Spinal cord (tissue), 10 donors: ENCODE data around the gene CSN3. TPM values are rescaled to one million over a fixed set of nuclear protein-coding genes. Genes with fewer than 3 reads are reported as not detected.
"Not testable (repeated sequence)": the region's sequence is repeated elsewhere in the genome, so short reads cannot be mapped to it uniquely, and the experiment has no call there.

Source experiments
- DNase-seq, 6 donors: peaks; one replicate each; pipeline versions ENCODE4 v3.0.0 to v3.0.0-alpha.2; 2013 to 2015; ENCODE audit warnings: low spot score in 6 of 6, low read depth in 4 of 6
- H3K27ac ChIP-seq: one replicate; pipeline ENCODE4 v1.5.1; 2013; ENCODE audit warnings: low read depth, low read length, control low read depth
- H3K27me3 ChIP-seq: one replicate; pipeline ENCODE4 v1.6.1; 2013; ENCODE audit warnings: low read length; ENCODE audit not compliant: control insufficient read depth, insufficient read depth
- H3K36me3 ChIP-seq: one replicate; pipeline ENCODE4 v1.6.1; 2013; ENCODE audit warnings: low read length; ENCODE audit not compliant: control insufficient read depth, insufficient read depth
- H3K4me1 ChIP-seq: one replicate; pipeline ENCODE4 v1.6.1; 2013; ENCODE audit warnings: low read length; ENCODE audit not compliant: control insufficient read depth, insufficient read depth
- H3K4me3 ChIP-seq: one replicate; pipeline ENCODE4 v1.5.1; 2013; ENCODE audit warnings: low read depth, low read length, control low read depth
- H3K9me3 ChIP-seq: one replicate; pipeline ENCODE4 v1.6.1; 2013; ENCODE audit warnings: low read length; ENCODE audit not compliant: control insufficient read depth, insufficient read depth
- WGBS: methylation state at CpG from one replicate; pipeline ENCODE4 v1.1.5; 2013; ENCODE audit warnings: missing lambda C conversion rate; ENCODE audit not compliant: insufficient coverage; 5-methylcytosine and 5-hydroxymethylcytosine counted together
- long read RNA-seq, 4 donors: transcript quantifications; one replicate each; lab custom pipeline, GENCODE V29; 2026
- polyA plus RNA-seq, 2 donors: library from polyadenylated mRNA; unstranded; fragments of 120-200 nt; gene quantifications; one replicate each; pipeline ENCODE4 v1.2.1, GENCODE V29; 2013; ENCODE audit not compliant: insufficient read length in 2 of 2
- total RNA-seq, 2 donors: library from RNA; depleted of rRNA in 1 of 2; stranded (reverse); fragments of 120-200 nt in 1 of 2; fragments of >200 nt in 1 of 2; gene quantifications; one replicate each; pipeline versions ENCODE4 v1.2.3 to v1.2.4, GENCODE V29; 2013 to 2014
- donor health status: healthy.

Gene CSN3
- total RNA-seq (not detected), polyA plus RNA-seq (not detected)
- long read RNA-seq, donor 1: 0 reads
- long read RNA-seq, donor 2: 0 reads
- long read RNA-seq, donor 3: 0 reads
- long read RNA-seq, donor 4: 0 reads

GRCh38 chr4:70242297-70242696 is at the start of gene CSN3:
Gene CSN3, plus strand, starts transcription at chr4:70242597. Its CDS starts 2,223 bp downstream, at chr4:70244820.
- not testable (repeated sequence) for H3K36me3 ChIP-seq, H3K27ac ChIP-seq, H3K27me3 ChIP-seq, DNase-seq, H3K4me3 ChIP-seq, H3K4me1 ChIP-seq, H3K9me3 ChIP-seq
- no CpG with 5 or more reads among the region's 3 CpGs for WGBS

- no peak overlapping the region for H3K4me3 ChIP-seq
- H3K27me3 ChIP-seq: no peaks in the 10 kb centered on the region
- H3K4me1 ChIP-seq: no peaks in the 10 kb centered on the region
- H3K36me3 ChIP-seq: no peaks in the 10 kb centered on the region
- WGBS: no CpG with 5 or more reads among the region's 2 CpGs
- DNase-seq: no peak
- no peaks in the 10 kb centered on the region for H3K9me3 ChIP-seq
- no peak overlapping the region for H3K27ac ChIP-seq
Measured at GRCh38 chr4:70192895-70193294, 49.5 kb upstream of the CSN3 start.

GRCh38 chr4:70195425-70195824 is 47.0 kb upstream of the CSN3 start, which contains the start of gene ODAM:
Gene ODAM, plus strand, starts transcription at chr4:70195725. Its CDS starts 819 bp downstream, at chr4:70196544.
- Histone ChIP-seq H3K4me3 (no peak within 1 kb of the TSS), H3K27me3 (no peaks in the 10 kb centered on the region), H3K27ac (no peak within 1 kb of the TSS), H3K36me3 (no peaks in the 10 kb centered on the region), H3K9me3 (no peaks in the 10 kb centered on the region), H3K4me1 (no peaks in the 10 kb centered on the region)
- WGBS: 100% methylated on average over 1 of the region's 1 CpG
- DNase-seq: no peak

GRCh38 chr4:70196857-70197256 is 45.5 kb upstream of the CSN3 start:
- H3K9me3 ChIP-seq: no peaks in the 10 kb centered on the region
- H3K27me3 ChIP-seq: no peaks in the 10 kb centered on the region
- DNase-seq: no peak
- no peak overlapping the region for H3K27ac ChIP-seq
- no peaks in the 10 kb centered on the region for H3K4me1 ChIP-seq
- no CpG with 5 or more reads among the region's 2 CpGs for WGBS
- no peaks in the 10 kb centered on the region for H3K36me3 ChIP-seq
- H3K4me3 ChIP-seq: no peak overlapping the region

GRCh38 chr4:70197842-70198241 is 44.6 kb upstream of the CSN3 start:
- Histone ChIP-seq H3K4me1 (no peaks in the 10 kb centered on the region), H3K4me3 (no peak overlapping the region), H3K27ac (no peak overlapping the region), H3K27me3 (no peaks in the 10 kb centered on the region), H3K9me3 (no peaks in the 10 kb centered on the region), H3K36me3 (no peaks in the 10 kb centered on the region)
- DNase-seq: no peak
- WGBS: no CpG with 5 or more reads among the region's 2 CpGs

- DNase-seq: peak in 1 of 6 donors; percentile 2
- no peak overlapping the region for H3K27ac ChIP-seq
- no peaks in the 10 kb centered on the region for H3K4me1 ChIP-seq
- H3K9me3 ChIP-seq: no peaks in the 10 kb centered on the region
- H3K4me3 ChIP-seq: no peak overlapping the region
- WGBS: no CpG with 5 or more reads among the region's 1 CpG
- no peaks in the 10 kb centered on the region for H3K27me3 ChIP-seq
- H3K36me3 ChIP-seq: no peaks in the 10 kb centered on the region
Measured at GRCh38 chr4:70203601-70204000, 38.8 kb upstream of the CSN3 start.

GRCh38 chr4:70212752-70213151 is 29.6 kb upstream of the CSN3 start:
- not testable (repeated sequence) for H3K4me3 ChIP-seq, H3K27me3 ChIP-seq, H3K4me1 ChIP-seq, H3K27ac ChIP-seq, DNase-seq, H3K36me3 ChIP-seq, H3K9me3 ChIP-seq
- WGBS: 78% methylated on average over 4 of the region's 4 CpGs

GRCh38 chr4:70216109-70216508 is 26.3 kb upstream of the CSN3 start:
- not testable (repeated sequence) for H3K4me3 ChIP-seq, H3K36me3 ChIP-seq, H3K4me1 ChIP-seq, H3K9me3 ChIP-seq, H3K27me3 ChIP-seq, H3K27ac ChIP-seq, DNase-seq

- not testable (repeated sequence) for DNase-seq, H3K9me3 ChIP-seq, H3K27me3 ChIP-seq, H3K27ac ChIP-seq, H3K4me1 ChIP-seq, H3K36me3 ChIP-seq, H3K4me3 ChIP-seq
- no CpG with 5 or more reads among the region's 1 CpG for WGBS
Measured at GRCh38 chr4:70216550-70216949, 25.8 kb upstream of the CSN3 start.

GRCh38 chr4:70221389-70221788 is 21.0 kb upstream of the CSN3 start:
- H3K9me3 ChIP-seq, H3K36me3 ChIP-seq, H3K4me3 ChIP-seq, DNase-seq, H3K27ac ChIP-seq, H3K27me3 ChIP-seq, H3K4me1 ChIP-seq: not testable (repeated sequence)
- no CpG with 5 or more reads among the region's 3 CpGs for WGBS
